HEK293 (cell line): ENCODE data around the gene KIAA1671.

ENCODE experiments used
- BCL6B ChIP-seq: fragments of 450-650 bp; formaldehyde crosslinking; IDR thresholded peaks from 2 replicates; pipeline ENCODE4 v1.5.1; 2017; ENCODE audit warnings: missing biosample characterization, missing genetic modification characterization
- EGR2 ChIP-seq: fragments of 450-650 bp; formaldehyde crosslinking; IDR thresholded peaks from 2 replicates; pipeline ENCODE4 v1.5.1; 2016; ENCODE audit warnings: low read depth, missing biosample characterization, missing genetic modification characterization
- GLIS1 ChIP-seq: fragments of 450-650 bp; formaldehyde crosslinking; IDR thresholded peaks from 2 replicates; pipeline ENCODE4 v1.5.1; 2016; ENCODE audit warnings: missing biosample characterization, missing genetic modification characterization
- MZF1 ChIP-seq: fragments of 450-650 bp; formaldehyde crosslinking; IDR thresholded peaks from 2 replicates; pipeline ENCODE4 v1.5.1; 2017; ENCODE audit warnings: missing biosample characterization, missing genetic modification characterization, borderline replicate concordance
- PATZ1 ChIP-seq: fragments of 450-650 bp; formaldehyde crosslinking; IDR thresholded peaks from 2 replicates; pipeline ENCODE4 v1.5.1; 2016; ENCODE audit warnings: missing biosample characterization, missing genetic modification characterization
- PRDM6 ChIP-seq: fragments of 450-650 bp; formaldehyde crosslinking; IDR thresholded peaks from 2 replicates; pipeline ENCODE4 v1.5.1; 2017; ENCODE audit warnings: missing biosample characterization, missing genetic modification characterization
- REPIN1 ChIP-seq: fragments of 450-650 bp; formaldehyde crosslinking; IDR thresholded peaks from 2 replicates; pipeline ENCODE4 v1.5.1; 2017; ENCODE audit warnings: missing biosample characterization, missing genetic modification characterization, low read depth
- SCRT2 ChIP-seq: fragments of 450-650 bp; formaldehyde crosslinking; IDR thresholded peaks from 2 replicates; pipeline ENCODE4 v1.5.1; 2016; ENCODE audit warnings: missing biosample characterization, missing genetic modification characterization
- SP2 ChIP-seq: fragments of 450-650 bp; formaldehyde crosslinking; IDR thresholded peaks from 2 replicates; pipeline ENCODE4 v1.5.1; 2016; ENCODE audit warnings: missing biosample characterization, missing genetic modification characterization
- ZBTB20 ChIP-seq: fragments of 450-650 bp; formaldehyde crosslinking; IDR thresholded peaks from 2 replicates; pipeline ENCODE4 v1.5.1; 2016; ENCODE audit warnings: missing biosample characterization, missing genetic modification characterization
- ZIC2 ChIP-seq: fragments of 450-650 bp; formaldehyde crosslinking; IDR thresholded peaks from 2 replicates; pipeline ENCODE4 v1.5.1; 2016; ENCODE audit warnings: missing biosample characterization, missing genetic modification characterization
- ZNF140 ChIP-seq: fragments of 450-650 bp; formaldehyde crosslinking; IDR thresholded peaks from 2 replicates; pipeline ENCODE4 v1.5.1; 2016; ENCODE audit warnings: missing biosample characterization, missing genetic modification characterization
- ZNF175 ChIP-seq: fragments of 450-650 bp; formaldehyde crosslinking; IDR thresholded peaks from 2 replicates; pipeline ENCODE4 v1.5.1; 2016; ENCODE audit warnings: missing biosample characterization, missing genetic modification characterization
- ZNF274 ChIP-seq, 2 experiments: fragments of 200-500 bp in 1 of 2; fragments of 450-650 bp in 1 of 2; sonication (Bioruptor generic) in 1 of 2; formaldehyde crosslinking in 1 of 2; IDR thresholded peaks; 2 replicates each; pipeline versions ENCODE4 v1.5.1 to v1.6.1; 2014 to 2016; ENCODE audit warnings: borderline replicate concordance in 1 of 2, inconsistent platforms in 1 of 2, low read length in 1 of 2, missing biosample characterization in 1 of 2, missing genetic modification characterization in 1 of 2
- ZNF362 ChIP-seq: fragments of 450-650 bp; formaldehyde crosslinking; IDR thresholded peaks from 2 replicates; pipeline ENCODE4 v1.5.1; 2016; ENCODE audit warnings: missing biosample characterization, missing genetic modification characterization
- ZNF433 ChIP-seq: fragments of 450-650 bp; formaldehyde crosslinking; IDR thresholded peaks from 2 replicates; pipeline ENCODE4 v1.5.1; 2016; ENCODE audit warnings: missing biosample characterization, missing genetic modification characterization, low read depth
- ZNF514 ChIP-seq: fragments of 450-650 bp; formaldehyde crosslinking; IDR thresholded peaks from 2 replicates; pipeline ENCODE4 v1.5.1; 2016; ENCODE audit warnings: missing biosample characterization, missing genetic modification characterization
- ZNF544 ChIP-seq: fragments of 450-650 bp; formaldehyde crosslinking; IDR thresholded peaks from 2 replicates; pipeline ENCODE4 v1.5.0; 2017; ENCODE audit warnings: missing biosample characterization, missing genetic modification characterization
- ZNF621 ChIP-seq: fragments of 450-650 bp; formaldehyde crosslinking; IDR thresholded peaks from 2 replicates; pipeline ENCODE4 v1.5.1; 2017; ENCODE audit warnings: missing biosample characterization, missing genetic modification characterization
- ZNF654 ChIP-seq: fragments of 450-650 bp; formaldehyde crosslinking; IDR thresholded peaks from 2 replicates; pipeline ENCODE4 v1.5.1; 2016; ENCODE audit warnings: low read depth, missing biosample characterization, missing genetic modification characterization
- ZNF670 ChIP-seq: fragments of 450-650 bp; formaldehyde crosslinking; IDR thresholded peaks from 2 replicates; pipeline ENCODE4 v1.5.1; 2016; ENCODE audit warnings: missing biosample characterization, missing genetic modification characterization, low read depth
- ZNF701 ChIP-seq: fragments of 450-650 bp; formaldehyde crosslinking; IDR thresholded peaks from 2 replicates; pipeline ENCODE4 v1.5.1; 2016; ENCODE audit warnings: missing biosample characterization, missing genetic modification characterization
- ZNF76 ChIP-seq: fragments of 450-650 bp; formaldehyde crosslinking; IDR thresholded peaks from 2 replicates; pipeline ENCODE4; 2016; ENCODE audit warnings: low read depth, missing biosample characterization, missing genetic modification characterization, borderline replicate concordance
- ZNF768 ChIP-seq: fragments of 450-650 bp; formaldehyde crosslinking; IDR thresholded peaks from 2 replicates; pipeline ENCODE4 v1.5.1; 2018; ENCODE audit warnings: missing biosample characterization, mild to moderate bottlenecking, missing genetic modification characterization
- ZNF791 ChIP-seq: fragments of 450-650 bp; formaldehyde crosslinking; IDR thresholded peaks from 2 replicates; pipeline ENCODE4 v1.5.1; 2016; ENCODE audit warnings: missing biosample characterization, missing genetic modification characterization
- ZNF843 ChIP-seq: fragments of 450-650 bp; formaldehyde crosslinking; IDR thresholded peaks from 2 replicates; pipeline ENCODE4 v1.5.1; 2016; ENCODE audit warnings: missing biosample characterization, missing genetic modification characterization
- ZSCAN18 ChIP-seq: fragments of 450-650 bp; formaldehyde crosslinking; IDR thresholded peaks from 2 replicates; pipeline ENCODE4 v1.5.1; 2016; ENCODE audit warnings: missing biosample characterization, missing genetic modification characterization

KIAA1671 gene

GRCh38 chr22:24951942-24952836 lies at the start of gene KIAA1671 (continued):
- no peak for TF ChIP-seq BCL6B
- peak; percentile 44 for TF ChIP-seq SP2
- TF ChIP-seq ZNF175 (tag by site-specific recombination), result no peak
- TF ChIP-seq SCRT2, result no peak
- TF ChIP-seq EGR2 (tag by site-specific recombination), result 0 out of 2 replicates have a peak, but pooled peaks have one; percentile 25
- TF ChIP-seq REPIN1 (tag by site-specific recombination), result no peak
- TF ChIP-seq ZNF433 (tag by site-specific recombination), result no peak
- TF ChIP-seq ZIC2 (tag by site-specific recombination), result peak; percentile 22; the same call in 1 of the 2 replicates
- TF ChIP-seq ZNF670 (tag by site-specific recombination), result no peak
- TF ChIP-seq ZNF514, result no peak
- no peak for TF ChIP-seq ZNF843 (tag by site-specific recombination)
- TF ChIP-seq PRDM6 (tag by site-specific recombination), result no peak
- no peak for TF ChIP-seq ZNF544
- TF ChIP-seq ZNF768 (tag by site-specific recombination), result no peak
- TF ChIP-seq ZNF791 (tag by site-specific recombination), result no peak
- peak; percentile 18; the same call in 1 of the 2 replicates for TF ChIP-seq ZNF654 (tag by site-specific recombination)
- TF ChIP-seq ZNF76, result peak; percentile 32; the same call in 1 of the 2 replicates
- TF ChIP-seq GLIS1 (tag by site-specific recombination), result no peak
- TF ChIP-seq ZNF362, result no peak
- TF ChIP-seq ZNF274 (IDR thresholded peaks at IDR 0.05; ENCODE audit: low read length), result no peak
- no peak for TF ChIP-seq ZNF274 (tag by site-specific recombination; IDR thresholded peaks at IDR 0.05; ENCODE audit: borderline replicate concordance)
- no peak for TF ChIP-seq ZNF140 (tag by site-specific recombination)
- TF ChIP-seq MZF1 (tag by site-specific recombination), result no peak
- TF ChIP-seq ZBTB20 (tag by site-specific recombination), result no peak
- no peak for TF ChIP-seq ZSCAN18 (tag by site-specific recombination)
- TF ChIP-seq ZNF621, result no peak
- peak; percentile 72 for TF ChIP-seq PATZ1 (tag by site-specific recombination)
- TF ChIP-seq ZNF701, result no peak
